T-helper 2 cell treated with Interferon-gamma antibody and Interleukin-4, amounts not matched to agents 100 ng/mL and 5 ng/mL, for 36 hours (primary cell): Measurements from ENCODE around the gene PSMC3. TPM values are rescaled to one million over a fixed set of nuclear protein-coding genes. Genes with fewer than 3 reads are reported as not detected.

Source experiments
- intact Hi-C: fragments of 100-400 bp; cut with micrococcal nuclease; formaldehyde crosslinking; loops from one replicate; pipeline ENCODE4 v1.15.1; 2023
- total RNA-seq: library from RNA; stranded (reverse); gene quantifications from 2 replicates; pipeline ENCODE4 v1.2.3, GENCODE V29; 2022

PSMC3 gene
- total RNA-seq, 1 donor from 2014 or later, result 176 TPM

GRCh38 chr11:47395223-47396048, 30.8 kb downstream of the PSMC3 start:
- intact Hi-C loops, result no loop called here

- intact Hi-C loops, result loop anchor here (1.0 kb wide), 1 partner anchor 14 kb away; the partner anchor contains the start of gene SLC39A13
Measured at GRCh38 chr11:47394322-47395222, 31.7 kb downstream of the PSMC3 start.

GRCh38 chr11:47394050-47394321, 32.3 kb downstream of the PSMC3 start:
- intact Hi-C loops, result loop anchor here (1.0 kb wide), 1 partner anchor 14 kb away; the partner anchor contains the start of gene SLC39A13

GRCh38 chr11:47393163-47394049, 32.8 kb downstream of the PSMC3 start:
- intact Hi-C loops, result loop anchor here (1.0 kb wide), 1 partner anchor 15 kb away; the partner anchor contains the start of gene SLC39A13

DNA sequence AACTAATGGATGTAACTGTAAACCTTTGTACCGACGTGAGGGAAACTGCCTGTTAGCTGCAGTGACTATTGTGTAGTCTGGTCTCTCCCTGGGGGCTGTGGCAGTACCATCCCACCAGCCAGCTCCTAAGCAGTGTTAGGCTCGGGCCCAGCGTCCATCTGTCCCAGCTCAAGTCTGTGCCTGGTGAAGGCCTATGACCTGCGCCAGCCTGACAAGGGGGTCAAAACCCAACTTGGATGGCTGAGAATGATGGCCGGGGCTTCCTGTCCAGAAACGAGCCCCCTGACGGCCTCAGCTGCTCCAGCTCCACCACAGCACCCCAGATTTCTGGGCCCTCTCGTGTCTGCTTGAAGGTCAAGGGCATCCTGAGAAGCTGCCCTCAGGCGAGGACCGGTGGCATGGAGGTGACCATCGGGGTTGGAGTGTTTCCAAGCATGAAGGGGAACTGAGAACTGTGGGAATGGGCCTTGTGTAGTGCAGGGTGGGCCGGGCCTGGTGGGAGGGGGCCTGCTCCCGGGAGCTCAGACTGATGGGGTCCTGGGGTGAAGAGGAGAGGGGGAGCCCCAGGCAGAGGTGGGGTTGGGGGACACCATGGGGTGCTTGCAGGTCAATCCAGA, 33.6 kb downstream of the PSMC3 start:
- intact Hi-C loops, result no loop called here

- intact Hi-C loops, result no loop called here
Measured at GRCh38 chr11:47391711-47392432, 34.4 kb downstream of the PSMC3 start.

DNA sequence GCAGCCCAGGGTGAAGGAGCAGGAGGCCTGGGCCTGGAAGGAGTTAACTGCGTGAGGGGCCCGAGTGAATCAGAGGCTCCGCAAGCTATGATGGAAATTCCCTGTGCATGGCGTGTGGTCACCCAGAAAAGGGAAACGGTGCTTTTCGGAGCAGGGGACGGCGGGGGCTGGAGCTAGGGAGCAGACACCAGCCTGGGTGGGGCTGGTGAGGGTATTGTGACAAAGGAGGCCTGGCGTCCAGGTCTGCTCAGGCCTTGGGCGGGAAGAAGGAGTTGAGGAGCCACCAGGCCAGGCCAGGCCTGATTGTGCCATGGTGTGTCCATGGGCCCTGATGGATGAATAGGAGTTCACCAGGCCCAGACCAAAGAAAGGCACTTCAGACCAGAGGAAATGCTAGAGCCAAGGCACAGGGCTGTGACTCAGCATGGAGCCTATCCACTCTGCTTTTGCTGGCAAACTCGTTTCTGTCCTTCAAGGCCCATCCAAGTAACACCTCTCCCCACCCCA, 35.1 kb downstream of the PSMC3 start:
- intact Hi-C loops, result no loop called here

DNA sequence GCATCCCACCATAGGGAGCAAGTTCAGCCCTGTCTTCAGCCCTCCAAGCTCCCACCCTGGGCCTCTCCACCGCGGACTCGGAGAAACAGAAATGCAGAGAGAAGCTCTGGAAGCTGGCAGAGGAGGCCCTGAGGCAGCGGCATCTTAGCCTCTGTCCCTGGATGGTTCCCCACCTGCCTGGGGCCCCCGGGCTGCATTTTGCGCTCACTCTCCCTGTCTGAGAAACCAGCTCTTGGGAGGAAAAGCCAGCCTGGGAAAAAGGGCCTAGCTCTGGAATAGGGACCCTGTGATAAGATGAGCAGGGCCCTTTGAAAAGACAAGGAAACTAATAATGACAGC, 35.8 kb downstream of the PSMC3 start:
- intact Hi-C loops, result no loop called here

DNA sequence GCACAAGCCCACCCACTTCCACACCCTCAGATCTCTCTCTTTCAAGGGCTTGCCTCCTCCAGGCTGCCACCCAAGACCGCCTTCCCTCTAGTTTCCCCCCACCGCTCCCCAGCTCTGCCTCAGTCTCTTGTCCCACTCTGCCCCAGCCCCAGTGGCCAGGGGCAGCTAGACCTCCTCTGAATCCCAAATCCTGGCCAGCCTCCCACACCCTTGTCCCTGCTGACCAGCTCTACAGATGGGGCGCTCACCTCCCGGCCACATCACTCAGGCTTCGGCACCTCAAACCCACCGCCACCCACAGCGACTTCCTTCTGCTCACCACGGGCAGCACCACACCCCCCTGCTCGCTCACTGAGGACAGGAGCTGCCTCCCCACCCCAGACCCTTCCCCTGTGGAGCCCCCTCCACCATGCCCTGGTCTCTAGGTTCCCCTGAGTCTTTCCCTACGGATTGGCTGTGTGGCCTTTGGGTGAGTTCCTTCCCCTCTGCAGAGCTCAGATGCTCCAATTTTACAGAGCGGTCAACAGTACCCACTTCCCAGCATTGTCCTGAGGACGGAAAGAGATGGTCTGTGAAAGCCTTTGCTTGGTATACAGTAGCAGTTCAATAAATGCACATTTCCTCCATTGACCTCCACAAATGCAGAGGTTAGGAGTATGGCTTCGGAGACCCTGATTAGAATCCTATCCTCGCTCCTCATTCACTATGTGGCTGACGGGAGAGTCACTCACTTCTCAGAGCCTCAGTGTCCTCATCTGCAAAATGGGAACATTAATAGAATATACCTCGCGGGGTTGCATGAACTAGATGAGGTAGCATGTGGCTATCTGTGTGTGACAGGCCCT, 36.4 kb downstream of the PSMC3 start:
- intact Hi-C loops, result no loop called here

DNA sequence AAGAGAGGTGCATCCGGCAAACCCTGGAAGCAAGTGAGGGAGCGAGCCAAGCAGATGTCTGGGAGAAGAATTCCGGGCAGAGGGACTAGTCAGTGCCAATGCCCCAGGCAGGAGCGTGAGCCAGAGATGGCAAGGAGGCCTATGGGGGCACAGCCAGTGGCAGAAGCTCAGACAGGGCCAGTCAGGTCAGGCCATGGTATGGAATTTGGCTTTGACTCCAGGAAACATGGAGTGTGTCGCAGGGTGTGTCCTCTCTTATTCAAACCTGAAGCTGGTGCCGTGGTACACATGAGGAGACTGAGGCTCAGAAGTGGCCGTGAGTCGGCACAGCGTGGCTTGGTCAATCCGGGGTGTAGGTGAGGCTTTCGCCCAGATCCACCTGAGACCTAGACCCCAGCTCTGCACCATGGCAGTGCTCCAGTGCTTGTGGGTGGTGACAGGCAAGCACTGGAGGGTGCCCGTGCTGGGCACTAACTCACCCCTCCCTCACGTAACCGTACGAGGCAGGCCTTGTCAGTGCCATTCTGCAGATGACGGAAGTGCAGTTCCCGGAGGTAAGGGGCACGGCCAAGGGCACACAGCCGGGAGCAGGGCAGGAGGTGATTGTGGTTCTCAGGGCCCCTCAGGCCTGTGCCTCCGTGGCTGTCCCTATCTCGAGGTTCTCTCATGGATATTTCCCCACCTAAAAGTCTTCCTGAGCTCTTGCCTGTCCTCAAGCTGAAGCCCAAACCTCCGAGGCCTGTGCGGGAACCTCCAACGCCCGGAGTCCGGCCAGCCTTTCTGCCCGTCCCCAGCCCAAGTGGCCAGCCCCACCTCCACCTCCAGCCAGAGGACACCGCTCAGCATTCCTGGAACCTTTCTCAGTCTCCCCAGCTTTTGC, 37.3 kb downstream of the PSMC3 start:
- intact Hi-C loops, result no loop called here

DNA sequence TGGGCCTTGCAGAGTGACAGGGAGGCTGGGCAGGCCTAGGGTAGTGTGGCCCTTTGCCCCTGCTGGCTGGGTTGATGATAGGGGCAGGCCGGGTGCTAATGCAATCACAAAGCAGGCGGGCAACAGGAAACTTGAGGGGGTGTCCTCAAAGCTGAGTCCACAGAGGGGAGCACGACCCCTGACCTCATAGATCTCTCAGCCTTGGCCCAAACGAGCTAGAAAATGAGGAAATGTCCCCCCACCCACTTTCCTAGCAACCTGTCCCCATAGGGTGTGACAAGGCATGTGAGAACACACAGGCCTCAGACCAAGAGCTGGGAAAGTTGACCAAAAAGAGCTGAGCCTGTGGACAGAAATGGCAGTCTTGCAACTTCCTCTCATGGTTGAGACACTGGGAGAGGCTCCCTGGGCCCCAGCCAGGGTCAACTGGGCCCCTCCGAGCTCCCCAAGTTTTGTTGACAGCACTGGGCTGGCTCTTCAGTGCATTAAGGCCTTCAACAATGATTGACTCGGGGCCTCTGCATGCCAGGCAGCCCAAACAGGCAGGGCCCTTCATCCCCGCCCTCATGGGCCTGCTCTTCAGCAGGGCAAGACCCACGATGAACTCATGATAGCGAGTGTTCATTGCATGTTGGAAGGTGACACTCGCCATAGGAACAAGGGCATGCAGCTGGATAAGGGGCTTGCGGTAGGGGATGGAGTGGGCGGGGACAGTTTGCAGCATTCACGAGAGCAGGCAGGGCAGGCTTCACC, 38.1 kb downstream of the PSMC3 start:
- intact Hi-C loops, result no loop called here

GRCh38 chr11:47384498-47384897, 41.7 kb downstream of the PSMC3 start:
- intact Hi-C loops, result no loop called here

DNA sequence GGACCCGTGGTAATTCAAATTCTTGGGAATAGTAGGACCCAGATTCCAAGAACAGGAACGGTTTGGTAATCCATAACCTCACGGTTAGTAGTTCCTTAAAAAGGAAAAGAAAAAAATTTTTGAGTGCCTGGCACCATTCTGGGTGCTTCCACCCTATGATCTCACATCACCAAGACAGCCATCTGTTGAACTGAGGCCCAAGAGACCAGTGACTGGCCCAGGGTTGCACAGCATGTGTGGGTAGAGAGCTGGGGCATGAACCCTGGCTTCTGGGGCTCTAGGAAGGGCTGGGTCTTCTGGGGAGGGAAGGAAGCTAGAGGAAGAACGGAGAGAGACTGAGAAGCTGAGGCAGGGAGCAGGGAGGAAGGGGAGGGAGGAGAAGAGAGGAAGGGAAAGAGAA, 43.2 kb downstream of the PSMC3 start:
- intact Hi-C loops, result no loop called here

DNA sequence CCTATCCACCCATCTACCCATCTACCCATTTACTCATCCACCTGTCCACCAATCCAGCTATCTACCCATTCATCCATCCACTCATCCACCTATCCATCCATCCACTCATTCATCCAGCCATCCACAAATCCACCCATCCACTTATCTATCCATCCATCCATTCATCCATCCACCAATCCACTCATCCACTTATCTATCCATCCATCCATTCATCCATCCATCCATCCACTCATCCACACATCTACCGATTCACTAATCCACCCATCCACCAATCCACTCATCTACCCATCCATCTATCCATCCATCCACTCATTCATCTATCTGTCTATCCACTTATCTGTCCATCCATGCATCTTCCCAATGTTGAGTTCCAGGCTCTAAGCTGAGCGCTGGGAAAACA, 46.2 kb downstream of the PSMC3 start:
- intact Hi-C loops, result no loop called here

GRCh38 chr11:47379317-47379716, 46.9 kb downstream of the PSMC3 start:
- intact Hi-C loops, result no loop called here

DNA sequence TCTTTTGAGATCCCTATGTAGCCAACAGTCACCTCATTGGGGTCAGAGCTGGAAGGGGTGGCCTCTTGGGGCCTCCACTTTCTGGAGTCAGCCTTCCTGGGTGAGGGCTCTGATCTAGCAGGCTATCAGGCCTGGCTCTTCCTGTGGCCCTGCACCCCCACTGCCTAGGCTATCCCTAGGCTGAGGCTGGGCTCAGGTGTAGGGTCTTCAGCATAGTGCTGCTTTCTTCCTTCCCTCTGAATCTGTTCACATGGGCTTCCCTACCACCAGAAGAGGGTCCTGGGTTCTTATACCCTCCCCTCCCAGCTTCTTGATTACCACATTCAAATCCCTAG, 47.4 kb downstream of the PSMC3 start:
- intact Hi-C loops, result no loop called here

GRCh38 chr11:47378010-47378835, 48.0 kb downstream of the PSMC3 start, which contains the start of gene SPI1:
Gene SPI1, minus strand, starts transcription at chr11:47378547. Its CDS starts 194 bp downstream, at chr11:47378353.
- intact Hi-C loops, result no loop called here
